GM18868 (cell line): ENCODE measurements around the gene CDH4.

ENCODE experiments used
- ATAC-seq: cut with Tn5 transposase; IDR thresholded peaks from one replicate; pipeline ENCODE4 v1.9.1; 2021; ENCODE audit warnings: mild to moderate bottlenecking, moderate library complexity; ENCODE audit not compliant: unreplicated experiment

The CDH4 gene

DNA sequence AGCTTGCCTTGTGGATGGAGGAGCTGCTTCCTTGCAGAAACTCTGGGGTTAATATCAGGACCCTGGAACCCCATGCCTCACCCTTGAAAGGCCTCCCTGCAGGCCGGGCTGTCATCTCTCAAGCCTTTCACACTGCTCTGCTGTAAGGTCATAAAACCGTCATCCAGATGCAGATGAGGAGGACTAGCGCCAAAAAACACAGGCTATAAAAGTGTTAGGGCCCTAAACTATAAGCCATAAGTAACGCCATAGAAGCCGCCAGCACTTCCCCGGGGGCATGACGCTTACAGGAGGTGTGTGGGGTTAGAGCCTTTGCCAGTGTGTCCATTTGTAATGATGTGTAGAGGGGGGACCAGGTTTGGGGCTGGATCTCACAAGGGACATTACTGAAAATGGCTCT, 47.6 kb downstream of the CDH4 start:
- ATAC-seq = no peak

DNA sequence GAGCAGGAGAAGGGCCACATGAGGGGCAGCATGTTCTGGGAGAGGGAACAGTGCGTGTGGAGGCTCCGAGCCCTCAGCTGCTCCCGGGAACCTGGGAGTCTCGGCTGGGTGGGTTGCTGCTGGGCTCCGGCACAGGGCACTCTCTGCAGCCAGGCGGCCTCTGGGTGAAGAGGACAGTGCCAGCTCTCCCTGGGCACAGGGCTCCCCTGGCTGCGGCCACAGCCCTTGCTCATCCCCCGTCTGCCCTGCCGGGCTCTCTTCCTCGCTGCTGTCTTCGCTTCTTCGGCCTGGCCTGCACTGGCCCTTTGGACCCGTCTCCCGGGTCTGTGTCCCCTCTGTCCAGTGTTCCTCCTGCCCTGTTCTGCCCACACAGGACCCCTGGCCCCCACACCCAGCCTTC, 48.2 kb downstream of the CDH4 start:
- ATAC-seq = no peak

DNA sequence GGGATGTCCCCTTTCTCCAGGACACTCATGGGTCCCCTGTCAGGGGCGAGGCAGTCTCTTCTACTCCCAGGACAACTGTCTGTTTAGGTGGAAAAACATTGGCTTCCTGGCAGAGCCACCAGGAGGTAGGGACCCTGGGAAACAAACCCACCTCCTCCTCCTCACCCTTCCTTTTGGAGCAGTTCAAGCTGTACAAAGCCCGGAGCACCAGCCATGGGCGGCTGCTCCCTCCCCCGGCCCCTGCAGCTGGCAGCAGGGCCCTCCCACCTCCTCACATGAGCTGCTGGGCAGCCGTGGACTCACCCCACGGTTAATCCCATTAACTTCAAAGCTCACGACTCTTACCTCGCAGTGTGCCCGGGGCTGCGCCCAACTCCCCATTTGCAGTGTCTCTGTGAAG, 48.6 kb downstream of the CDH4 start:
- no peak for ATAC-seq

GRCh38 chr20:61301711-61302525, 49.9 kb downstream of the CDH4 start:
- ATAC-seq = no peak

DNA sequence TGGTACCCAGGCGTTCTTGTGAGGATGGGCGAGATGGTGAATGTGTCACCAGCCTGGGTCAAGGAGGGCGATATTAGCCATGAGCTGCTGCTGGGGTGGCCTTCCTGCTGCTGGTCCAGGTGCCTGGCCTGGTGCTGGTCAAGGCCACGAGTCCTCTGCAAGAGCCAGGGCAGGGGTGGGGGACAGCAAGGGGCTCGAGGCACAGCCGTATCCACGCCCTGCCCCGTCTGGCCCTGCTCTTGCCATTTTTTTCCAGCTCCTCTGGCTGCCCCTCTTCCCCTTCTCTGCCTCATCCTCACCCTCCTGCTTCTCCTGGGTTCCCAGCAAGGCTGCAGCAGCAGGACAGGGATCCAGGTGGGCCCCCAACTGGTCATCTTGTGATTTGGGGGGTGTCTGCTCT, 51.2 kb downstream of the CDH4 start:
- ATAC-seq = no peak

GRCh38 chr20:61303675-61304074, 51.6 kb downstream of the CDH4 start:
- no peak for ATAC-seq

- no peak for ATAC-seq
Observed at GRCh38 chr20:61304750-61305149, 52.7 kb downstream of the CDH4 start.

DNA sequence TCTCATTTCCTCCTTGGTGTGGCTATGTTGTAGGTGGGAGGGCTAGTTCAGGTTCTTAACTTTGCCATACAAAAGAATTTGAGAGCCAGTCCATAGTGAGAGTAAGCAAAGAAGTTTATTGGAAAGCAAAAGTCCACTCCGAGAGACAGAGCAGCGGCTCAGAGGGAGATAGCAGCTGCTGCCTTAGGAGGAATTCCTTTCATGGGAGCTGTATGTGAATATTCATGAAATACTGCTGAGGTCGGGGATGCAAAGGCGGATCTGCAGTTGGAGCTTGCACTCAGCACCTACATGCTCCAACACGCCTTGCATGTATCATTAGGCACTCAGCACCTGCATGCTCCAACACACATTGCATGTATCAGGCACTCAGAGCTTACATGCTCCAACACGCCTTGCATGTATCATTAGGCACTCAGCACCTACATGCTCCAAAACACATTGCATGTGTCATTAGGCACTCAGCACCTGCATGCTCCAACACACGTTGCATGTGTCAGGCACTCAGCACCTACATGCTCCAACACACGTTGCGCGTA, 54.9 kb downstream of the CDH4 start:
- no peak for ATAC-seq

- no peak for ATAC-seq
Observed at GRCh38 chr20:61307686-61308476, 55.8 kb downstream of the CDH4 start.

DNA sequence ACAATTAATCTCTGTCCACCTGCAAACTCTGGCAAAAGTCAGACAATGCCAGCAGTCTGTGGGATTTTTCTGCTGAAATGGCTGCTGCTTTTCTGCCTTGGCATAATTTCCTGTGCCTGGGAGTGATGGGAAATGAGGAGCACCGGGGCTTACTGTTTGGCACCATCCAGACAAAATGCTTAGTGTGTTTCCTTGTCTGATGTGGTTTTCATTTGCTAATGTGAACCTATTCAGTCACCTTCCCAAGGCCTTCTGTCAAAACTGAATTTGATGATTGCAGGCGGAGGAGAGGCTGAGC, 56.4 kb downstream of the CDH4 start:
- ATAC-seq = no peak

- ATAC-seq = no peak
Observed at GRCh38 chr20:61310954-61311353, 58.9 kb downstream of the CDH4 start.

DNA sequence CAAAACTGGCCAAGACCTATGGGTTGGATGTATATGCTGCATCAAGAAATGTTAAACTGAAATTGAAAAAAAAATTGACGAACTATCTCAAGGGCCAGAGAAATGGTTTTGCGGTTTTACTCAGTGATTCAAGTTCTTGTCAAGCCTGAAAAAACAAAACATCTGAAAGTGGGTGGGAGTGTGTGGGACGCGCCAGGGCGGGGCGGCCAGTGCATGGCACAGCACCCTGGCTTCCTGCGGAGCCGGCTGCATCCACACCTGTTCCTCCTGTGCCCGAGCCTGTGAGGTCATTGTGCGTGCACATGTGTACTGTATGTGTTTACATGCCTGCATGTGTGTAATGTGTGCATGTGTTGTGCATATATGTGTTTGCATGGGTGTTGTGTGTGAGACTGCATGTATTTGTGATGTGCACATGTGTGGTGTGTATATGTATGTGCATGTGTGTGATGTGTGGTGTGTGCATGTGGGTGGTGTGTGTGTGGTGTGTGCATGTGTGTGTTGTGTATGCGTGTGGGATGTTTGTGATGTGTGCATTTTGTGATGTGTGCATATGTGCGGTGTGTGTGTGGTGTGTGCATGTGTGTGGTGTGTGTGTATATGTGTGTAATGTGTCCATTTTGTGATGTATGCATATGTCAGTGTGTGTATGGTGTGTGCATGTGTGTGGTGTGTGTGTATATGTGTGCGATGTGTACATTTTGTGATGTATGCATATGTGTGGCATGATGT, 59.8 kb downstream of the CDH4 start:
- no peak for ATAC-seq

DNA sequence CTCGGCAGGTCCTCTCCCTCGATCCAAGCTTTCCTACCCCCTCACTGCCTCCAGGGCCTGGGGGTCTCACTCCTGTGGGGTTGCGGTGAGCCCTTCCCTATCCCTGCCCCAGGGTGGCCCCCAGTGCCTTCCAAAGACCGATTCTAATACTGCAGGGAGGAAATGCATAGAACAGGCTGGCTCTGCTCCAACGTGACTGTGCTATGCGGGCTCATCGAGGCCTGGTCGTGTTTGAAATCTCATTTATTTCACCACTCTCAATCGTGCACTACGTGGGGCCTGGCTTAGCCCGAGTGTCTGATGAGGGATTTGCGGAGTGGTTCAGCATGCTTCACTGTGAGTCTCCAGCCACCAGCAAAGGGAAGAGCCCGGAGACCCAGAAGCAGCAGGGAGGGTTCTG, 60.9 kb downstream of the CDH4 start:
- no peak for ATAC-seq

- ATAC-seq = no peak
Observed at GRCh38 chr20:61313396-61313795, 61.3 kb downstream of the CDH4 start.

DNA sequence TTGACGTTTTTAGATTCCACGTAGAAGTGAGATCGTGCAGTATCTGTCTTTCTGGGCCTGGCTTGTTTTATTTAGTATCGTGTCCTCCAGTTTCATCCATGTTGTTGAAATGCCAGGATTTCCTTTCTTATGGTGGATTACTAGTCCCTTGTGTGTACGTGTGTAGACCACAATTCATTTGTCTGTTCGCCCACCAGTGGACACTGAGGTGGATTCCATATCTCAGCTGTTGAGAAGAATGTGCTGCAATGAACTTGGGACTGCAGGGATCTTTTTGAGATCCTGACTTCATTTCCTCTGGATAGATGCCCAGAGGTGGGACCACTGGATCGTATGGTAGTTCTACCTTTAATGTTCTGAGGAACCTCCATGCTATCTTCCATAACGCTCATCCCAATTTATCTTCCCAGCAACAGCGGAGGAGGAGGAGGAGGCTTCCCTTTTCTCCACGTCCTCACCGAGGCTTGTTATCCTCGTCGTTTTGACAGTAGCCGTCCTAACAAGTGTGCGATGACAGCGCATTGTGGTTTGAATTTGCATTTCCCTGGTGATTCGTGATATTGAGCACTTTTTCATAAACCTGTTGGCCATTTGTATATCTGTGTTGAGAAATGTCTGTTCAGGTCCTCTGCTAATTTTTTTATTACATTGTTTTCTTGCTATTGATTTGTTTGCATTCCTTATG, 62.4 kb downstream of the CDH4 start:
- ATAC-seq = no peak

GRCh38 chr20:61315319-61315718, 63.3 kb downstream of the CDH4 start:
- ATAC-seq = no peak

GRCh38 chr20:61316346-61316745, 64.3 kb downstream of the CDH4 start:
- no peak for ATAC-seq

GRCh38 chr20:61317966-61318530, 66.0 kb downstream of the CDH4 start:
- no peak for ATAC-seq

GRCh38 chr20:61320691-61321425, 68.8 kb downstream of the CDH4 start:
- no peak for ATAC-seq

GRCh38 chr20:61321481-61321880, 69.4 kb downstream of the CDH4 start:
- ATAC-seq = no peak
